Neutrophil (primary cell): ENCODE measurements around the gene OSBPL2.

Experiments used
- H3K27ac ChIP-seq: fragments of 200-600 bp; sonication (generic); 2 replicates; pipeline ENCODE4 v1.5.1; 2016; ENCODE audit warnings: mild to moderate bottlenecking, moderate library complexity
- H3K27me3 ChIP-seq: fragments of 200-600 bp; sonication (generic); 2 replicates; pipeline ENCODE4 v1.6.0; 2016; ENCODE audit warnings: mild to moderate bottlenecking
- H3K36me3 ChIP-seq: fragments of 200-600 bp; sonication (generic); 2 replicates; pipeline ENCODE4 v1.5.1; 2017
- H3K4me1 ChIP-seq, 2 experiments: fragments of 200-600 bp in 1 of 2; sonication (generic) in 1 of 2; 1 replicate in 1 of 2; 2 replicates in 1 of 2; pipeline versions ENCODE4 v1.5.1 to v1.6.1; 2013 to 2016; ENCODE audit warnings: low read depth in 1 of 2, low read length in 1 of 2, mild to moderate bottlenecking in 1 of 2, moderate library complexity in 1 of 2; ENCODE audit not compliant: control insufficient read depth in 1 of 2, insufficient read depth in 1 of 2
- H3K4me3 ChIP-seq, 2 experiments: fragments of 200-600 bp in 1 of 2; sonication (generic) in 1 of 2; 1 replicate in 1 of 2; 2 replicates in 1 of 2; pipeline ENCODE4 v1.5.1; 2013 to 2016; ENCODE audit warnings: low read depth in 1 of 2, low read length in 1 of 2, mild to moderate bottlenecking in 1 of 2, moderate library complexity in 1 of 2
- H3K9me3 ChIP-seq: fragments of 200-600 bp; sonication (generic); 2 replicates; pipeline ENCODE4 v1.5.1; 2016
- CTCF ChIP-seq: fragments of 200-600 bp; sonication (generic); IDR thresholded peaks from 2 replicates; pipeline ENCODE4 v1.5.1; 2016; ENCODE audit warnings: antibody characterized with exemption

Gene OSBPL2

GRCh38 chr20:62334881-62335280, 96.6 kb downstream of the OSBPL2 start:
- no peak overlapping the region for H3K27ac ChIP-seq
- no peaks in the 10 kb centered on the region for H3K9me3 ChIP-seq
- no peak overlapping the region for H3K4me3 ChIP-seq
- H3K27me3 ChIP-seq = no peaks in the 10 kb centered on the region
- no peaks in the 10 kb centered on the region for H3K36me3 ChIP-seq
- no peak for TF ChIP-seq CTCF
- H3K4me1 ChIP-seq = no peaks in the 10 kb centered on the region

- Histone ChIP-seq H3K27ac (no peak overlapping the region), H3K9me3 (no peaks in the 10 kb centered on the region), H3K4me3 (no peak overlapping the region), H3K36me3 (no peaks in the 10 kb centered on the region), H3K4me1 (no peaks in the 10 kb centered on the region), H3K27me3 (no peaks in the 10 kb centered on the region)
- TF ChIP-seq CTCF = no peak
Measured at GRCh38 chr20:62335532-62335931, 97.2 kb downstream of the OSBPL2 start.

DNA sequence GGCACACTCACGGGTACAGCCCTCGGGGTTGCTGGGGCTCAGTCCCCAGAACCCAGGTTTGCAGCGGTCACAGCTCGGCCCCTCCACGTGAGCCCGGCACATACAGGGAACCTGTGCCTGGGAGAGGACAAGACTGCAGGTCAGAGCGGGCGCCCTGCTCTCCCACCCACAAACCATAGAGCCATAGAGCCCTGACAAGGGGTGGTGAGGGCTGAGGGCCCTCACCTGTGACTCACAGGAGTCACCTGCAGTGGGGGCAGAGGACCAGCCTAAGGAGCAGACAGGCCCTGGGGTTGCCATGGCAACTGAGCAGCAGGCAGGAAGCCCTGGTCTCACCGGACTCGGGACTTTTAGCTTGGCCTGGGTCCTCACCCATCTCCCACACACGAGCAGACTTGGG, 98.0 kb downstream of the OSBPL2 start:
- H3K4me1 ChIP-seq = no peaks in the 10 kb centered on the region
- no peak for TF ChIP-seq CTCF
- H3K27me3 ChIP-seq = no peaks in the 10 kb centered on the region
- H3K4me3 ChIP-seq = no peak overlapping the region
- H3K27ac ChIP-seq = no peak overlapping the region
- H3K36me3 ChIP-seq = no peaks in the 10 kb centered on the region
- no peaks in the 10 kb centered on the region for H3K9me3 ChIP-seq

GRCh38 chr20:62336775-62337557, 98.6 kb downstream of the OSBPL2 start:
- no peak for TF ChIP-seq CTCF

GRCh38 chr20:62337558-62338293, 99.4 kb downstream of the OSBPL2 start:
- H3K27me3 ChIP-seq = no peaks in the 10 kb centered on the region
- H3K9me3 ChIP-seq = no peaks in the 10 kb centered on the region
- no peaks in the 10 kb centered on the region for H3K4me1 ChIP-seq
- no peak overlapping the region for H3K4me3 ChIP-seq
- H3K27ac ChIP-seq = no peak overlapping the region
- H3K36me3 ChIP-seq = no peaks in the 10 kb centered on the region
- no peak for TF ChIP-seq CTCF

More at GRCh38 chr20:62336775-62337557, 98.6 kb downstream of the OSBPL2 start:
- Histone ChIP-seq H3K36me3 (no peaks in the 10 kb centered on the region), H3K27me3 (no peaks in the 10 kb centered on the region), H3K27ac (no peak overlapping the region), H3K9me3 (no peaks in the 10 kb centered on the region), H3K4me3 (no peak overlapping the region), H3K4me1 (no peaks in the 10 kb centered on the region)
